SKM-1 treated with dmso at 0.1 percent for 144 hours (cell line): ENCODE measurements around the gene RILPL1.
"Not testable (repeated sequence)": the region's sequence is repeated elsewhere in the genome, so short reads cannot be mapped to it uniquely, and the experiment has no call there.

Experiments
- DNase-seq: peaks from one replicate; lab custom pipeline; 2025; ENCODE audit not compliant: unreplicated experiment; lab: John Stamatoyannopoulos, UW

Gene RILPL1

DNA sequence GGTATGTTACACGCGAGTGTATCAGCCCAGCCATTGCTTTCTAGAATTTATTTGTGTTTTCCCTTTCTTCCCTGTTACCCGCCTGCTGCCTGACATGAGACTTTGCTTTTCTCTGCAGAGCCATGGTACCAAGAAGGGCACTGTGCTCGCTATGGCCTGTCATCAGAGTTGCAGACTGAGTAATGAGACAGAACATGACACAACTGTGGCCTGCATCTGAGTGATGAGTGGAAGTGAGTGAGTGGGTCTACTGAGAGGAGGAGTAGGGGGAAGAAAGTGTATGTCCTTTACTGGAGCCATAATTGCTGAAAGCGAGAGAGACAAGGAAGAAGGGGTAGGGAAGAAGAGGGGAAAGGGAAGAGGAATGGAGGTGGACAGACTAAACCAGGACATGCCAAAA lies 2.9 kb downstream of the RILPL1 start:
- DNase-seq, result no peak

DNA sequence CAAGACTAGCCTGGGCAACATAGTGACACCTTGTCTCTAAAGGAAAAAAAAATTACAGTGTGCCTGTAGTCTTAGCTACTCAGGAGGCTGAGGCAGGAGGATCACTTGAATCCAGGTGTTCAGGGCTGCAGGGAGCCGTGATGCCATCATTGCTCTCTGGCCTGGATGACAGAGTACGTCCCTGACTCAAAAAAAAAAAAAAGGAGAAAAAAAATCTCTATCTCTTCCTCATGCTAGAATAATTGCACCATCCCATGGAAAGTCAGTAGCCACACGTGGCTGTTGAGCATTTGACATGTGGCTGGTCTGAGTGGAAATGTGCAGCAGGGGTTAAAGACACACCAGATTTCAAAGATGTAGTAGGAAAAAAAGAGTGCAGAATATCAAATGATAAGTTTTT lies 3.8 kb downstream of the RILPL1 start:
- DNase-seq, result no peak

DNA sequence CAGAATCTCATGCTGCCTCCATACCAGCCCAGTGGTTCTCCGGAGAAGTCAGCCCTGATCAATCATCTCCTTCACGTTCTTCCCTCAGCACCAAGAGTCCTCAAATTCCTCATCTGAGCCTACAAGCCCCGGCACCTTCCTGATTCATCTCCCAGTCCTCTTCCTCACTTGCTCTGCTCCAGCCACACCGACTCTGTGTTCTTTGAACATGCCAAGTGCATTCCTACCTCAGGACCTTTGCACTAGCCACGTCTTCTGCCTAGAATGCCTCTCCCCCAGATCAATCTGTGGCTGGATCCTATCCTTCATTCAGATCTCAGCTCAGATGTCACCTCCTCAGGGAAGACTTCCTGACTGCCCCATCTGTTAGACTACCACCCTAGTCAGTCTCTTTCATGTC lies 4.7 kb downstream of the RILPL1 start:
- DNase-seq, result no peak

DNA sequence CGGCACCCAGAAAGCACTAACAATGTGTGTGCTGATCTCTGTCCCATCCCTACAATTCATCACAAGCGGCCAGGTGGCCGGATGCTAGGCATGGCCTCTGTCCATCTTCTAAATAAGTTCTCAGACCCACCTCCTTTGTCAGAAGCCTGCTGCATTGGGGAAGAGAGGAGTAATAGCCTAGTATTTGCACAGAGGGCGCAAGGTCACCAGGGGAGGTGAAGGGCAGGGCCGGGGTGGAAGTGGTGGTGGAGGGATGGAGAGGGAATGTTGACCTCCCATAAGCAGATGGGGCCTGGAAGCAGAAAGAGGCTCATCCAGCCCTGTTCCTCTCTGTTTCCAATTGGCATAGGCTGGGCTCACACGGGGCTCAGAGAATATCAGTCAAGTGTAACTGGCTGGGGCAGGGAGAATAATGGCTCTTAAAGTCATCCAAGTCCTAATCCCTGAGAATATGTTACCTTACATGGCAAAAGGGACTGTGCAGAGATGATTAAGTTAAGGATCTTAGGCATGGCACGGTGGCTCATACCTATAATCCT lies 6.9 kb downstream of the RILPL1 start:
- no peak for DNase-seq

DNA sequence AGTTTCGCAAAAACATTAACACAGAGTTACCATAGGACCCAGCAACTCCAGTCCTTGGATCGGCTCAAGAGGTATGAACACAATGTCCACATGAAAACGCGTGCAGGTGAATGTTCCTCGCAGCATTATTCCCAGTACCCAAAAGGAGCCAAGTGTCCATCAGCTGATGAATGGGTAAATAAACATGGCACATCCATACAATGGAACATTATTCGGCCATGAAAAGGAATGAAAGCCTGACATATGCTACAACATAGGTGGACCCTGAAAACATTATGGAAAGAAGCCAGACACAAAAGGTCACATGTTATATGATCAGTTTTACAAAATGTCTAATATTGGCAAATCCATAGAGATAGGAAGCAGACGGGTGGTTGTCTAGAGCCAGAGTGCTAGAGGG lies 9.1 kb downstream of the RILPL1 start:
- DNase-seq, result no peak

GRCh38 chr12:123523518-123523917 lies 10.0 kb downstream of the RILPL1 start:
- DNase-seq, result no peak

- no peak for DNase-seq
These were observed 11.4 kb downstream of the RILPL1 start for GRCh38 chr12:123522164-123522563.

DNA sequence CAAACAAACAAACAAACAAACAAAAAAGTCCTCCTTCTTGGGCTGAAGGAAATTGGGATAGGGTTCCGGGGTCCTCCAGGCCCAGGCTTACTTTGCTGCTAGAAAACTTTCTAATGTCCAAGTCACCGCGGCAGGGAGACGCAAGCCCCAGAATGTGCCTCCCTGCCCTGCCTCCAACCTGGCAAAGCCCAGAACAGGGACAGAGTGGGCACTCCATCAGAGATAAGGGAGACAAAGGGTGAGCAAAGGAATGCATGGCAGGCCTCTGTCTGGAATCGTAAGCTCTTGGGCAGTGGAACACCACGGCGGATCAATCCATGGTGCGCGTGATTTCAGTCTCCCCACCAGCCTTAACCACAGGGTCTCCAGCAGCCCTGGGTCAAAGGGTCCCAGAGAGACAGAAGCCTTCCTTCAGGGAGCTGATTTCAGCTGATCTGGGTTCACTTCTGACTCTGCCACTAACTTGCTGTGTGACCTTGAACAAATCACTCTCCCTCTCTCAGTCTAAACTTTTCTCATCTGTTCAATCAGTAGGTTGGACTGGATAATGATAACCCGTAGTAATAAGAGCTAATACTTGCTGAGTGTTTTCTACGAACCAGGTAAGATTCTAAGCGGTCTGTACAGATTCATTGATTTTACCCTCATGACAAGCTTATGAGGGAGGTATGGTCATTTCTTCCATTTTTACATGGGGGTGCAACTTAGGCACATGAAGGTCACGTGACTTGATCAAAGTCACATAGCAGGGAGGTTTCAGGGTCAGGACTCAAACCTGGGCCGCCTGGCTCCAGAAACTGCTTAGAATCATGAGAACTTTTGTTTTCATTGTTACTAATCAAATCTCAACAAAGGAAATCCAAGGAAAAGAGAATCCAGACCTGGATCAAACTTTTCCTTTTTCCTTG lies 12.7 kb downstream of the RILPL1 start:
- no peak for DNase-seq

GRCh38 chr12:123519141-123520001 lies 14.1 kb downstream of the RILPL1 start:
- no peak for DNase-seq

GRCh38 chr12:123516216-123516780 lies 17.2 kb downstream of the RILPL1 start:
- DNase-seq, result no peak

- DNase-seq, result not testable (repeated sequence)
These were observed 18.8 kb downstream of the RILPL1 start for GRCh38 chr12:123514582-123515221.

DNA sequence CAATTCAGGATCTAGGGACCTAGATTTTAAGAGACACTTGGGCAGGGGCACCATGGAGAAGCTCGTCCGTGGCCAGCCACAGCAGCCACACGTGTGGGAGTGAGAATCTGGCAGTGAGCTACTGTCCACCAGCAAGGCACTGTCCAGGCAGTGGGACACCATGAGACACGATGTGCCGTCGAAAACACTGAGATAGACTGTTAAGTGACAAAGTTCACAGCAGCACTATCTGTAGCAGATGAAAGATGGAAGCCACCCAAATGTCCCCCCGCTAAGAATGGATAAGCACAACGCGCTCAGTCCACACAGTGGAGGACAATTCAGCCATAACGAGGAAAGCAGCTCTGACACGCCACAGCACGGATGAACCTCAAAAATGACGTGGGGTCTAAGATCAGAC lies 19.7 kb downstream of the RILPL1 start:
- no peak for DNase-seq

DNA sequence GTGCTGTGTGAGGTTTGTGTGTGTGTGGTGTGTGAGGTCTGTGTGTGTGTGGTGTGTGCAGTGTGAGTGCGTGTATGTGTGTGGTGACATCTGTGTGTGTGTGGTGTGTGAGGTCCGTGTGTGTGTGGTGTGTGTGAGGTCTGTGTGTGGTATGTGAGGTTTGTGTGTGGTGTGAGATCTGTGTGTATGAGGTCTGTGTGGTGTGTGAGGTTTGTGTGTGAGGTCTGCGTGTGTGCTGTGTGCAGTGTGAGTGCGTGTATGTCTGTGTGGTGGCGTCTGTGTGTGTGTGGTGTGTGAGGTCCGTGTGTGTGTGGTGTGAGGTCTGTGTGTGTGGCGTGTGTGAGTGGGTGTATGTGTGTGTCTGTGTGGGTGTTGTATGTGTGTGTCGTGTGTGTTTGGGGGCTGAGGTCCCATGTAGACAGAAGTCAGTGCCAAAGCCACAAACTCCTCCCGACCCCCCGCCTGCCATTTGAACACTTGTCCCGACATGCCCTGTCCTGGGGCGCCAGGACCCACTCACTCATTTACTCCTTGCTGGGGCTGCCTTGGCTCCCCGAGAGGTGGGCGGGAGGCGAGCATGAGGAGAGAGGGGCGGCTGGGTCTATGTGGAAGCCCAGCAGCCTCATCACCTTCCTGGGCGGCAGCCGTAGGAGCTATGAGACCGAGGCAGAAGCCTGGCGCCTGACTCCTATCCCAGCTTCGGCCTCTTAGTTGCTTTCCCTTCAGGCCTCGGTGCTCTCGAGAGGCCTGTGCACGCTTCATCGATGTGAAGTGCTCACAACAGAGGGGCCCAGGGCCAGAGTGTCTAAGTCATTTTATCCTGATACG lies 20.5 kb downstream of the RILPL1 start:
- no peak for DNase-seq

DNA sequence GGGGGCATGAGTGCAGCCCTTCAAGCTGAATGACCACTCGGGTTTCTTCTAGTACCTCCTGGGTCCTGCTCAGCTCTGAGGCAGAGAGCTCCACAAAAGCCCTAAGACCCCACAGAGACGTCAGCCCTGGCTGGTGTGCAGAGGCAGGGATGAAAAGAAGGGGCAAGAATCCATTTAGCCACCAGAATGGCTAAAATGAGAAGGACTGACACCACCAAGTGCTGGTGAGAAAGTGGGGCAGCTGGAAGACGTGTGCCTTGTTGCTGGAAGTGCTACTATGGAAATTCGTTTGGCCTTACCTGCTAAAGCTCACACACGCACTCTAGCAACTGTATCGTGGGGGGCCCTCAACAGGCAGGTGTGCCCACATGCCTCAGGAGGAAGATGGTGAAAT lies 26.7 kb downstream of the RILPL1 start:
- no peak for DNase-seq

DNA sequence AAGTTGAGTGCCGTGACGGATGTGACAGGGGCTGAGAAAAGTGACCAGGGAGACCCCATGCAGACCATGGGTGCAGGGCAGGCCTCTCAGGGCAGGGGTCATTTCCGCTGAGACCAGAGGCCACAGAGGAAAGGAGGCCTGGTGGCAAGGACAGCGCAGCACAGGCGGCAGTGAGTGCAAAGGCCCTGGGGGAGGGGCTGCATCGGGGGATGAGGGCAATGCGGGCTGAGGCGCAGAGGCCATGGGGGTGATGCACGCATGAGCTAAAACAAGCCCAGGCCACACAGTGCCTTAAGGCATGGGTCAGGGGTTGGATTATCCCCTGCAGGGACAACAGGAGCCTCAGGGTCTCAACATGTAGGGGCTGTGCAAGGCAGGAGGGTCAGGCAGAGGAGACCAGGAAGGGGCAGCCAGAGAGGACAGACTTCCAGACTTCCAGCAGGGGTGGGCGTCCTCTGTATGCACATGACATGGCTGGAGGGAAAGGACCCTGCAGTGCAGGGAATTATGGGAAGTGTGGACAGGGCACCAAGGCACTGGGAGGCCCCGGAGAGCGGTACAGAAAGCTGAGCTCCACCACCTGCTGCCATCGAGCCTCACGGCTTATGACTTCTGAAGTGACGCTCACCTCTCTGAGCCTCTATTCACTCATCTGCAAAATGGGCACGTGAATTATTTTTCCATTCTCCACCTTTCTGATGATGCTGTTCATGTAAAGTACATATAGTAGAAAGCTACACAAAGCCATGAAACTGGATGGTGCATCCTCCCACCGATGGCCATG lies 27.3 kb downstream of the RILPL1 start:
- DNase-seq, result no peak

GRCh38 chr12:123502163-123502704 lies 31.3 kb downstream of the RILPL1 start:
- DNase-seq, result no peak

GRCh38 chr12:123499332-123499731 lies 34.2 kb downstream of the RILPL1 start:
- DNase-seq, result no peak

DNA sequence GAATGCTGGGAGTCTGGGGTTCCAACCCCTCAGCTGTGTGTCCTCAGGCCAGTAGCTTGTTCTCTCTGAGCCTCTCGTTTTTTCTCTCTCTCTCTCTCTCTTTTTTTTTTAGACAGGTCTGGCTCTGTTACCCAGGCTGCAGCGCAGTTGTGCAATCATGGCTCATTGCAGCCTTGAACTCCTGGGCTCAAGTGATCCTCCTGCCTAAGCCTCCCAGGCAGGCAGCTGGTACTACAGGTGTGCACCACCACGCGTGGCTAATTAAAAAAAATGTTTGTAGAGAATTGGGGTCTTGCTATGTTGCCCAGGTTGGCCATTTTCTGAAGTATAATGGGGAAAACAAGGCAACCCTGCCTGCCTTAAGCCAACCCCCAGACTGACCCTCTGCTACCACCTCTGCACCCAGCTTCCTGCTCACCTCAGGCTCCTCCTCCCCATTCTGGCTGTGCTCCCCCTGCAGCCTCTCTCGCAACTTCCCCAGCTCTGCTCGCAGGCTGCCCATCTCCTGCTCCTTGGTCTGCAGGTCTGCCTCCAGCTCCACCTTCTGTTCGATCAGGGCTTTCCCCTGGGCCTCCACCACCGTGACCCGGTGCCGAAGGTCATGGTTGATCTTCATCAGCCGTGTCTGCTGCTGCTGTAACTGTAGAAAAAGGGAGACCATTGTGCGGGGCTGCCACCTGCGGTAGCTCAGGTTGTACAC lies 35.2 kb downstream of the RILPL1 start:
- DNase-seq, result no peak
